Peyer's patch (tissue), 4 donors: ENCODE results near the gene RNF220.

ENCODE experiments used
- POLR2A ChIP-seq, 2 donors: fragments of 450-650 bp; IDR thresholded peaks; one replicate each; pipeline ENCODE4 v1.5.1; 2017; ENCODE audit warnings: antibody characterized with exemption in 2 of 2, mild to moderate bottlenecking in 2 of 2, moderate library complexity in 2 of 2
- TF ChIP-seq, protein P1 (sequence below), 6 experiments: fragments of 450-650 bp in 4 of 6; fragments of 200-600 bp in 2 of 6; sonication (generic) in 1 of 6; IDR thresholded peaks; one replicate each; pipeline ENCODE4 v1.5.1; 2017 to 2019; ENCODE audit warnings: antibody characterized with exemption in 6 of 6, mild to moderate bottlenecking in 3 of 6, moderate library complexity in 1 of 6

DNA sequence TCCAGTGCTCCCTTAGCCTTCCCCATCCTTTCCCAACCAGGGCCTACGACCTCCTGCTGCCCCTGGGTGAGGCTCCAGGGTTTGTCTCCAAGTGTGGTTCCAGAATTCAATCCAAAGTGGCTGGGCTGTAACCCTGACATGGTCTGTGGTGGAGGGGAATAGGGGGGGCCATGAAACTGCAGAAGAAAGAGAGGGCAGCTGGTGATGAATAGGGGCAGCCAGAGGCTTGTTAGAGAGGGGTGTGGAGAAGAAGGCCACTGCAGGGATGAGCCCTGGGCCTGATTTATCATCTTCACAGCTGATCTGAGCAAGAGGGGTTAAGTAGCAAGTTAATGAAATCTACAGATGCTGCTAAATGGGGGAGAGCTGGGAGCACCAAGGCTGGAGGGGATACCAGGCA, 37.1 kb upstream of the RNF220 start:
- TF ChIP-seq, protein P1, sequence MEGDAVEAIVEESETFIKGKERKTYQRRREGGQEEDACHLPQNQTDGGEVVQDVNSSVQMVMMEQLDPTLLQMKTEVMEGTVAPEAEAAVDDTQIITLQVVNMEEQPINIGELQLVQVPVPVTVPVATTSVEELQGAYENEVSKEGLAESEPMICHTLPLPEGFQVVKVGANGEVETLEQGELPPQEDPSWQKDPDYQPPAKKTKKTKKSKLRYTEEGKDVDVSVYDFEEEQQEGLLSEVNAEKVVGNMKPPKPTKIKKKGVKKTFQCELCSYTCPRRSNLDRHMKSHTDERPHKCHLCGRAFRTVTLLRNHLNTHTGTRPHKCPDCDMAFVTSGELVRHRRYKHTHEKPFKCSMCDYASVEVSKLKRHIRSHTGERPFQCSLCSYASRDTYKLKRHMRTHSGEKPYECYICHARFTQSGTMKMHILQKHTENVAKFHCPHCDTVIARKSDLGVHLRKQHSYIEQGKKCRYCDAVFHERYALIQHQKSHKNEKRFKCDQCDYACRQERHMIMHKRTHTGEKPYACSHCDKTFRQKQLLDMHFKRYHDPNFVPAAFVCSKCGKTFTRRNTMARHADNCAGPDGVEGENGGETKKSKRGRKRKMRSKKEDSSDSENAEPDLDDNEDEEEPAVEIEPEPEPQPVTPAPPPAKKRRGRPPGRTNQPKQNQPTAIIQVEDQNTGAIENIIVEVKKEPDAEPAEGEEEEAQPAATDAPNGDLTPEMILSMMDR (IDR thresholded peaks at IDR 0.05): no peak
- no peak for TF ChIP-seq POLR2A (IDR thresholded peaks at IDR 0.05)
